AG04449 (cell line): ENCODE data around the gene CAMSAP1.
A peak's percentile ranks its signal among the peaks of the same experiment; 100 is the strongest.

Source experiments
- CTCF ChIA-PET: fragments of 350-600 bp; formaldehyde crosslinking; extraction: SDS; loops from one replicate; lab custom pipeline; 2021; ENCODE audit warnings: antibody characterized with exemption; lab: Yijun Ruan, JAX
- POLR2A ChIA-PET: fragments of 400-600, 350-600 bp; formaldehyde crosslinking; extraction: SDS; loops from one replicate; lab custom pipeline; 2020; ENCODE audit warnings: antibody characterized with exemption, inconsistent platforms; lab: Yijun Ruan, JAX
- DNase-seq: peaks from one replicate; pipeline ENCODE4 v3.0.0-alpha.2; 2010; ENCODE audit warnings: low read depth, low spot score
- H3K4me3 ChIP-seq: 2 replicates; pipeline ENCODE4 v1.5.1; 2011; ENCODE audit warnings: low read depth, mild to moderate bottlenecking, control low read depth, low read length
- CTCF ChIP-seq: IDR thresholded peaks from one replicate; pipeline ENCODE4 v1.5.1; 2011; ENCODE audit warnings: mild to moderate bottlenecking, moderate library complexity, low read length, control low read depth, inconsistent platforms; ENCODE audit not compliant: insufficient read depth; ENCODE audit errors: missing control alignments

CAMSAP1 gene

GRCh38 chr9:135801070-135801469 is 106.3 kb downstream of the CAMSAP1 start:
- CTCF ChIA-PET = no interaction called here
- POLR2A ChIA-PET = no interaction called here

DNA sequence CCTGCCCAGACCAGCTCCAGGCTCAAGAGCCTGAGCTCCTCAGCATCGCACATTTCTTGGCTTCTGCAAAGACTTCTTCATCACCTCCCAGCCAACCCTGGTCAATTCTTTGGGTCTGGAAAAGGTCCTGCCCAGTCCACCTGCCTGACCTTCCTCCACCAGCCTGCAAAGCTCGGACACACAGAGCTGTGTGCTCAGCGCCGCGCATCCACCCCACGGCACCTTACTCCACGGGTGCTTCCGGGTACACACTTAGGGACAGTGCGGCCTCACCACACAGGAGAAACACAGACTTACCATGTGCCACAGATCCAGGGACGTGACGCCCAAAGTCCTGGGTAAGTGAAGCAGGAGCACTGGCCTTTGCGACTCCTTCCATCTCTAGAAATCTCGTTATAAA is 108.1 kb downstream of the CAMSAP1 start:
- no peak for TF ChIP-seq CTCF
- POLR2A ChIA-PET = no interaction called here
- H3K4me3 ChIP-seq = no peak overlapping the region
- DNase-seq = no peak
- CTCF ChIA-PET = interaction anchor here (1.3 to 1.4 kb wide), 2 partner anchors 19 to 32 kb away, joined by 3 read pairs; no protein-coding TSS in a partner anchor

More at GRCh38 chr9:135801070-135801469, 106.3 kb downstream of the CAMSAP1 start:
- TF ChIP-seq CTCF = no peak
- no peak overlapping the region for H3K4me3 ChIP-seq
- DNase-seq = no peak

- H3K4me3 ChIP-seq = no peak overlapping the region
- CTCF ChIA-PET = interaction anchor here (0.6 to 2.1 kb wide), 8 partner anchors 8 to 324 kb away, joined by 3 to 10 read pairs (median 4); no protein-coding TSS in a partner anchor
- no peak for TF ChIP-seq CTCF
- DNase-seq = no peak
- POLR2A ChIA-PET = interaction anchor here (0.6 kb wide), 1 partner anchor 17 kb away, joined by 4 read pairs; no protein-coding TSS in a partner anchor
These were observed 109.1 kb downstream of the CAMSAP1 start for GRCh38 chr9:135798263-135798585.

- ChIA-PET POLR2A (interaction anchor here (0.6 kb wide), 1 partner anchor 18 kb away, joined by 4 read pairs; no protein-coding TSS in a partner anchor), CTCF (interaction anchor here (0.6 to 2.1 kb wide), 7 partner anchors 8 to 325 kb away, joined by 3 to 10 read pairs (median 5); no protein-coding TSS in a partner anchor)
- H3K4me3 ChIP-seq = no peak overlapping the region
- DNase-seq = no peak
- peak; percentile 85 for TF ChIP-seq CTCF
These were observed 109.7 kb downstream of the CAMSAP1 start for GRCh38 chr9:135797507-135798262.

- DNase-seq = no peak
- ChIA-PET POLR2A (no interaction called here), CTCF (interaction anchor here (1.0 to 2.1 kb wide), 4 partner anchors 9 to 325 kb away, joined by 3 to 10 read pairs (median 7); no protein-coding TSS in a partner anchor)
- no peak overlapping the region for H3K4me3 ChIP-seq
- no peak for TF ChIP-seq CTCF
These were observed 110.4 kb downstream of the CAMSAP1 start for GRCh38 chr9:135796784-135797485.

GRCh38 chr9:135795391-135795790 is 112.0 kb downstream of the CAMSAP1 start:
- ChIA-PET CTCF (no interaction called here), POLR2A (no interaction called here)
- TF ChIP-seq CTCF = no peak
- no peak for DNase-seq
- no peak overlapping the region for H3K4me3 ChIP-seq
